Vagina (tissue), 2 donors: ENCODE results near the gene STAT6.

Experiments
- POLR2AphosphoS5 ChIP-seq, 2 donors: sonication (generic); formaldehyde crosslinking; IDR thresholded peaks; one replicate each; pipeline ENCODE4 v1.9.0; 2017; ENCODE audit warnings: antibody characterized with exemption in 2 of 2, mild to moderate bottlenecking in 2 of 2, low read depth in 1 of 2; ENCODE audit not compliant: insufficient read depth in 1 of 2
- TF ChIP-seq, protein P1 (sequence below), 3 experiments: fragments of 450-650 bp in 2 of 3; fragments of 200-600 bp in 1 of 3; sonication (generic) in 1 of 3; IDR thresholded peaks; one replicate each; pipeline ENCODE4 v1.5.1; 2017 to 2019; ENCODE audit warnings: antibody characterized with exemption in 3 of 3, mild to moderate bottlenecking in 2 of 3, moderate library complexity in 2 of 3

DNA sequence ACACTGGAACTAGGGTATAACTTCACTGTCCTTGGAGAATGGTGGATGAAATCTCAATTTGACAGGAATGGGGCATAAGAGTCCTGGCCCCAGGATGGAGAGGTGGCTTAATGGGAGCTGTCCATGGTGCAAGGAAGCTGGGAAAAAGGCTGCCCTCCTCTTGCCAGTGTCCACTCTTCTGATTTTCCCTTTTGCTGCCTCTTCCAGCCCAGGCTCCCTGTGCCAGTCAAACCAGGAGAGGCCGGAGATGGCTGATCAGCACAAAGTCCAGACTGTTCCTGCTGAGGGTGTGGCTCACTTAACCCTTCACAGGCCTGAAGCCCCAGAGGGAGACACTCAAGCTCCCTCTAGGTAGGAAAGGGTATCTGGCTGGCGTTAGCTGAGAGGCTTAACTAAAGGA lies 61.3 kb downstream of the STAT6 start, which contains the start of gene MYO1A:
- TF ChIP-seq, protein P1, sequence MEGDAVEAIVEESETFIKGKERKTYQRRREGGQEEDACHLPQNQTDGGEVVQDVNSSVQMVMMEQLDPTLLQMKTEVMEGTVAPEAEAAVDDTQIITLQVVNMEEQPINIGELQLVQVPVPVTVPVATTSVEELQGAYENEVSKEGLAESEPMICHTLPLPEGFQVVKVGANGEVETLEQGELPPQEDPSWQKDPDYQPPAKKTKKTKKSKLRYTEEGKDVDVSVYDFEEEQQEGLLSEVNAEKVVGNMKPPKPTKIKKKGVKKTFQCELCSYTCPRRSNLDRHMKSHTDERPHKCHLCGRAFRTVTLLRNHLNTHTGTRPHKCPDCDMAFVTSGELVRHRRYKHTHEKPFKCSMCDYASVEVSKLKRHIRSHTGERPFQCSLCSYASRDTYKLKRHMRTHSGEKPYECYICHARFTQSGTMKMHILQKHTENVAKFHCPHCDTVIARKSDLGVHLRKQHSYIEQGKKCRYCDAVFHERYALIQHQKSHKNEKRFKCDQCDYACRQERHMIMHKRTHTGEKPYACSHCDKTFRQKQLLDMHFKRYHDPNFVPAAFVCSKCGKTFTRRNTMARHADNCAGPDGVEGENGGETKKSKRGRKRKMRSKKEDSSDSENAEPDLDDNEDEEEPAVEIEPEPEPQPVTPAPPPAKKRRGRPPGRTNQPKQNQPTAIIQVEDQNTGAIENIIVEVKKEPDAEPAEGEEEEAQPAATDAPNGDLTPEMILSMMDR (IDR thresholded peaks at IDR 0.05), result no peak
- TF ChIP-seq POLR2AphosphoS5 (IDR thresholded peaks at IDR 0.05; ENCODE audit: insufficient read depth in 1 of 2, low read depth in 1 of 2), result no peak
